Measurements from ENCODE around the gene FOXL3. TPM values are rescaled to one million over a fixed set of nuclear protein-coding genes. Genes with fewer than 3 reads are reported as not detected.

FOXL3 gene
- total RNA-seq, 1 experiment from 2014 or later: not detected

- Histone ChIP-seq H3K14ac (ENCODE audit: insufficient read depth, low read length) (no peak overlapping the region), H3K4ac (ENCODE audit: low read depth, low read length) (no peak overlapping the region), H2BK20ac (ENCODE audit: low read depth, low read length, poor library complexity, severe bottlenecking) (no peak overlapping the region), H3K18ac (ENCODE audit: insufficient read length, low read depth, low read length) (no peak overlapping the region), H3K23ac (ENCODE audit: insufficient read length, low read depth, low read length) (no peak overlapping the region), H2BK12ac (ENCODE audit: insufficient read length, low read depth, low read length) (no peak overlapping the region), H3T11ph (ENCODE audit: low read length) (no peak overlapping the region), H2AFZ (ENCODE audit: low read length) (no peak overlapping the region), H3K56ac (ENCODE audit: insufficient read length, low read depth, low read length) (no peak overlapping the region), H2BK120ac (ENCODE audit: low read depth, low read length, poor library complexity, severe bottlenecking) (no peak overlapping the region), H3K79me2 (ENCODE audit: insufficient read depth, low read length) (no peaks in the 10 kb centered on the region), H2BK5ac (ENCODE audit: insufficient read length, low read length) (no peak overlapping the region), H3K79me1 (ENCODE audit: insufficient read depth, low read depth, low read length, poor library complexity, severe bottlenecking) (no peaks in the 10 kb centered on the region), H2BK15ac (ENCODE audit: low read depth, low read length) (no peak overlapping the region), H3K9me3 (ENCODE audit: control insufficient read depth, low read depth, low read length) (peaks cover 13% of the 10 kb centered on the region), H3K27ac (ENCODE audit: insufficient read length, low read depth, low read length) (no peak overlapping the region), H4K8ac (replicated peaks; ENCODE audit: insufficient read length, low read depth, low read length) (no peak overlapping the region), H4K5ac (ENCODE audit: insufficient read length, low read depth, low read length) (no peak overlapping the region), H3K27me3 (ENCODE audit: insufficient read depth, low read length) (no peaks in the 10 kb centered on the region), H3K4me2 (ENCODE audit: insufficient read depth, insufficient read length, low read length) (no peak overlapping the region), H4K91ac (ENCODE audit: insufficient read length, low read depth, low read length) (no peak overlapping the region), H3K4me1 (ENCODE audit: insufficient read depth, low read length) (no peaks in the 10 kb centered on the region), H3K9ac (ENCODE audit: extremely low read depth, insufficient read length, low read length) (no peak overlapping the region), H2AK5ac (ENCODE audit: insufficient read length, low read length) (no peak overlapping the region), H4K20me1 (ENCODE audit: control insufficient read depth, insufficient read depth, insufficient read length) (no peaks in the 10 kb centered on the region), H3K23me2 (ENCODE audit: insufficient read length, low read depth, low read length, poor library complexity, severe bottlenecking) (no peaks in the 10 kb centered on the region)
- no peak for TF ChIP-seq CTCF (conservative IDR thresholded peaks at IDR 0.05)
- DNase-seq: no peak
- Mint-ChIP-seq H3K4me1 (no peaks in the 10 kb centered on the region), H3K36me3 (ENCODE audit: insufficient read depth in 1 of 3, low read depth in 3 of 3) (peaks cover 10 to 27% (median 22%) of the 10 kb centered on the region in 3 experiments), H3K27ac (no peak overlapping the region), H3K9me3 (peaks cover 73 to 83% of the 10 kb centered on the region in 2 experiments), H3K4me3 (no peak overlapping the region), H3K27me3 (ENCODE audit: low read depth) (peaks cover 53% of the 10 kb centered on the region)
- WGBS (ENCODE audit: extremely low coverage, insufficient read length, low lambda C conversion rate): no CpG with 5 or more reads among the region's 11 CpGs
Measured at GRCh38 chr7:269721-270120, 20.2 kb upstream of the FOXL3 start.
